Endometrial microvascular endothelial cells (primary cell): ENCODE results near the gene STPG1. TPM values are rescaled to one million over a fixed set of nuclear protein-coding genes. Genes with fewer than 3 reads are reported as not detected.

Source experiments
- in situ Hi-C: cut with HindIII; loops from 2 replicates; pipeline ENCODE4 v1.10.0; 2017; ENCODE audit warnings: low sequenced_read_pairs, low pct_unique_long_range_greater_than_20kb; ENCODE audit errors: inconsistent ontology term
- total RNA-seq: library from RNA; depleted of rRNA; stranded (reverse); fragments of >200 nt; gene quantifications from one replicate; pipeline ENCODE4 v1.2.3, GENCODE V29; 2015; ENCODE audit errors: inconsistent ontology term

Gene STPG1
- total RNA-seq, 1 donor from 2014 or later = 4.1 TPM

DNA sequence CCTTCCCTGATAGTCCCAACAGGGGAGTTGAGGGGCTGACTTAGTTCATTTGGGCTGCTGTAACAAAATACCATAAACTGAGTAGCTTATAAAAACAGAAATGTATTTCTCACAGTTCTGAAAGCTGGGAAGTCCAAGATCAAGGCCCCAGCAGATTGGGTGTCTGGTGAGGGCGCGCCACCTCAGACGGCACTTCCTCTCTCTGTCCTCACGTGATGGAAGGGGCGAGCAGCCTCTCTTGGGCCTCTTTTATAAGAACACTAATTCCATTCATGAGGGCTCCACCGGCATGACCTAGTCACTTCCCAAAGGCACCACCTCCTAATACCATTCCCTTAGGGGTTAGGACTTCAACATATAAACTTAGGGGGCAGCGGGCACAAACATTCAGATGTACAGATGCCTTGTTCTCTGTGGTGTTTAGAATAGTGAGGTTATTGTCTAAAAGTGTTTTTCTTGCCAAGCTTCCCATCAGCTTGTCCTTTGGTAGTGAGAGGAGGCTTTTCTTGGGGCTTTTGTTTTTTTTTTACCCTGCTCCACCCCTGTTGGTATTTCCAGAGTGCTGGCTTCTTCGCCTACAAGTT, 22.3 kb upstream of the STPG1 start:
- in situ Hi-C loops = no loop called here

DNA sequence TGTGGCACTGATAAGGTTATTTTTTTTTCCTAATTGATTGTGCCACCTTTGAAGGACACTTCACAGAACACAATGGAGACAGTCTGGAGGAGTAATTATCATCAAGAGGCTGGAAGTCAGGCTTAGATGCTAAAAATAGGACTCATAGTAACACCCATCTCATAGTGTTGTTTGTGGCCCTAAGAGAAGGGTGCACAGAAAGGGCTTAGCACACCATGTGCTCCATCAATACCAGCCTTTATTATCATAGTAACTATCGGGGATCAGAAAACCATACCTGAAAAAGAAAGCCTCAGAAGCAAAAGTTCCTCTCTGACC, 13.9 kb upstream of the STPG1 start:
- in situ Hi-C loops = no loop called here

DNA sequence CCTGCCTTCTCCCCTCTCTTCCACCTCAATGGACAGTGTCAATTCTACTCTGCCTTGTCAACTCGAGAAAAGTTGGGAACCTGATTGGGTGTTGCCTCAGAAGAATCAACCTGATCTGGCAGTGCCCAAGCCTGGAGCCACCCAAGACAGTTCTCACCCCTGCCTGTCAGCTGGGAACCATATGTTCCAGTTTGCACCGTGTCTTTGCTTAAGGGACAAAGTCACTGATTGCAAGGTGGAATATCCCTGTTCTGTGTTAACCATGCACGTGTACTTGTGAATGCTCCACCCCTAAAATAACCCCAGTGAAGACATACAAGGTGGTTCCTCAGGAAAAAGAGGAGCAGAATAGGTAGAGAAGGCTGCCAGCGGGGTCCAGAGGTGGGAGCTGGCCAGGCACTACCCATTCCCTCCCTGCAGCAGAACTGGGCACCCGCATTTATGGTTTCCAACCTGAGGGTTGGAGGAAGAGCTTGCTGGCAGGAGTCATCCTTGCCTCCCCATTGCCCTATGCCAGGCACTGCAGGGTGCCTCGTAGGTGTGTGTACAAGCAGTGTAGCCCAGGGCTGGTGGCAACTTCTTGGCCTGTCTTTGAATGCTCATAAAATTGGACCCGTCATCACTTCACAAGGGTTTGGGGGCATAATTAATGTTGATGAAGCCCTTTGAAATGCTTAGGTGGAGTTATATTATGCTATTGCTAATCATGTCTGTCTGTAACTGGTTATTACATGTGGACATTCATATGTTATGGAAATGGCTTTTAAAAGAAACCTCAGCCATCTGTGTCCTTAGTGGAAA, 13.4 kb upstream of the STPG1 start:
- in situ Hi-C loops = no loop called here

DNA sequence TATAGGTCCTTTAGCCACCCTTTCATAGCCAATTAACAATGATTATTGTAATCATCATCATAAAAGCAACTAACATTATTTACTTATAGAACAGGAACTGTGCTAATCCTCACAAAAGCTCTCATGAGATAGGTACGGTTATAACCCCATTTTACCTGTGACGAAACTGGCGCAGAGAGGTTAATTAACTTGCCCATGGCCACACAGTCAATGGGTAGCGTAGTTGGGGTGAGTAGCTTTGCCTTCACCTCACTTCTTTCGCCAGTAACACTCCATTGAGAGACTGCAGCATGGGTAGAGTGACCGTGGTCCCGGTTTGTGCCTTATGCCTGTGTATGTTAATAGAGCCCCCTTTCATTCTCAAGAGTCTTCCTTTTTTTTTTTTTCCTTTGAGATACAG, 12.3 kb upstream of the STPG1 start:
- in situ Hi-C loops = no loop called here

DNA sequence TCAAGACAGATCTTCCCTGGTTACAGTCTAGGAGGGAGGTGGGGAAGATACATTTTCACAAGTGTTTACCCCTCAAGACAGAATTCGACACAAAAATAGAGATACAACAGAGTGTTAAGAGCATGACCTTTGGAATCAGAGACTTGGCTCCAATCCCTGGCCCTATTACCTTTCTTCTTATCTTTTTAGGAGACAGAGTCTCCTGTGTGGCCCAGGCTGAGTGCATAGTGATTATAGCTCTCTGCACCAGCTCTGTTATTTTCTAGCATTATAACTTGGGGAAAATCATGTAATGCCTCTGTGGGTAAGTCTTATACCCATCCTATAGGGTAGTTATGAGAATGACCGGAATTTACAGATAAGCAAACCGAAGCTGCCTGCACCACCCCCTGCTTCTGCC, 11.9 kb upstream of the STPG1 start:
- in situ Hi-C loops = no loop called here

DNA sequence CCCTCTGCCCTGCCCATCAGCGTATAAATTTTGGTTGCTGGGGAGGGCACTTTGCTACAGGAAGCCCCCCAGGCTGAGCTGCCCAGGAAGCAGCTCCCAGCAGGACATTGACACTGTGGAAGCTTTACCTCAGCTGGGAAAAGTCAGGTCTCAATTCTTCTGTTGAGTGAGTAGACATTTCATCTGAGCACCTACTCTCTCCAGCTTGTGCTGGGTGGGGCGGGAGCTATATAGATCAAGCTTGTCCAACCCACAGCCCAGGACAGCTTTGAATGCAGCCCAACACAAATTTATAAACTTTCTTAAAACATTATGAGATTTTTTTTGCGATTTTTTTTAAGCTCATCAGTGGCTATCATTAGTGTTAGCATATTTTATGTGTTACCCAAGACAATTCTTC, 11.4 kb upstream of the STPG1 start:
- in situ Hi-C loops = no loop called here

DNA sequence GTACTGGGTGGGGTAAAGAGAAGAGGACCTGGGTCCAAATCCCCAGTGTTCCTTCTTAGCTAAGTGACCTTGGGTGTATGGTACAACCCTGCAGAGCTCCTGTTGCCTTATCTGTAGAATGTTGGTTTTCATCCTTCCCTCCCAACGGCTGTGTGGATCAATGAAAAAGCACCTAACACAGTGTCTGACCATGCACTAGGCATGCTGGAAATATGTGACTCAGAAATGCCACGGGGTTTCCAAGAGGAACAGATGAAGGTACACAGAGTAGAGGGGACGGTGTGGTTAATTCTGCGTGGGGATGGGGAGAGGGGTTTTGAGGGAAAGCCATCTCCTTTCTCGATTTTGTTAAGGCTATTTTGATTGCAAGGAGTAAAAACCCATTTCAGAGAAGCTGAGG, 10.6 kb upstream of the STPG1 start:
- in situ Hi-C loops = no loop called here

DNA sequence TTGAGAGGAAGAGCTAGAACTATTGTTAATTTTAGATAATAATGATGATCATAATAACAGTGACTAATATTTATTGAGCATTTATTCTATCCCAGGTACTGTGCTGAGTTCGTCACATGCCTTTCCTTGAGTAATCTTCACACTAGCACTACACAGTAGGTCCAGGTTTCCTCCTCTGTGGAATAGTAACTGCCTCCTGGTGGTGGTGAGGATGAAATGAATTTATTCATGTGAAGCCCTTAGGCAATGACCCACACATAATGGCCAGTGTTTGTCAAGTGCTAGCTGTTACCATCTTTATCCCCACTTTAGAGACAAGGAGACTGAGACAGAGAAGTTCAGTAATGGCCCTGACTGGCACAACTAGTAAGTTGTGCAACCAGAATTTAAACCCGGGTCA, 7.9 kb upstream of the STPG1 start:
- in situ Hi-C loops = no loop called here

DNA sequence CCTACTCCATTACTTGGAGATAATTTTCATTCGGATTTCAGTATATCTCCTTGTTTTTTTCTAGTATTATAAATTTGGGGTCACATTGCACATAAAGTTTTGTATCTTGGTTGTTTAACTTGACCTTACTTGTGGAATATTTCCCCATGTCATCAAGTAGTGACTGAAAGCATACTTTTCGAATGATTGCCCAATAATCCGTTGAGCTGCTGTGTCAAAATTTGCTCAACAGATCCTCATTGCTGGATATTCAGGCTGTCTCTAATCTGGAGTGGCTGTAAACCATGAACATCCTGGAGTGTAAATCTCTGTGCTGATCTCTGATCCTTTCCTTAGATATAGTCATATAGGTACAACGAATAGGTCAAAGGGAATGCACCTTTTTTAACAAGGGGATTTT, 7.0 kb upstream of the STPG1 start:
- in situ Hi-C loops = no loop called here

DNA sequence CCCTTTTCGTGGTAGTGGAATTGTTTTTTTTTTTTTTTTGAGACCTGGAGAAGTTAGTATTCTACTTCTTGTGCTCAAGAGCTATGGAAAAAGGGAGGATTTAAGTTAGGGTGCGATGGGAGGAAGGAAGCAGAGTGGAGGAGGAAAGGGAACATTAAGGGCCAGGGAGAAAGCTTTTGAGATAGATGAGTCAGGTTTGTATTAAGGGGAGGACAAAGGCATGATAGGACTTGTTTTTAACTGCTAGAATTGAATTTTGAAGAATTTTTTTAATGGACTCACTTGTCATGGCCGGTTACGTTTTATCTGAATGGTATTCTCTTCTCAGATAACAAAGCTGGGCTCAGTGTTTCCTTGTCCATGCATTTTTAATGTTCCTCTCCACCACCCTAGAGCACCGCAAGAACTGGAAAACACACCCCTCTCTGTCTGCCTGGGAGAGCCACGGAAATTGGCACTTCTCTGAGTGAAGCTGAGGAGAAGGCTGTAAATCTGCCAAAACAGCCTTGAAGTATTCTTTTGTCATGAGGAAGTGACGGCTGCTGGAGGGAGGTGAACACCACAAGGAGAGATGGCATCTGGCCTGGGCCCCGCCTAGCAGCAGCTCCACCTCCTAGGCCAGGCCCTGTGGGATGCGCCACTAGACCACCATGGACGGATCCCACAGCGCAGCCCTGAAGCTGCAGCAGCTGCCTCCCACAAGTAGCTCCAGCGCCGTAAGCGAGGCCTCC, 5.5 kb upstream of the STPG1 start:
- in situ Hi-C loops = no loop called here

DNA sequence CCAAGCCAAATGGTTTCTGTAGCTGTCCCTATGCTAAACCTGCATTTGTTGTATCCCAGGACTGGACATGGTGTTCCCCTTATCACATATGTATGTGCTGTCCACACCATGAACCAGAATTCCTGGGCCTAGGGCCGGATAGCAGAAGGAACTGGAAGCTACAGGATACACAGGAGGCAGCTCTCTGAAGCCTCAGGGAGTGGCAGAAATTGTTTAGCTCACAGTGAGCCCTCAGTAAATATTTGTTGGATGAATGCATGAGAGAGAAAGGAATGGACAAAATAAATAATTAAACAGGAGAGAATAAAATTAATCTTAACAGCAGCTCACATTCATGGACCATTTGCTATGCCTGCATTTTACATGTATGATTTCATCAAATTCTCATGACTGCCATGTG, 4.1 kb upstream of the STPG1 start:
- in situ Hi-C loops = no loop called here

DNA sequence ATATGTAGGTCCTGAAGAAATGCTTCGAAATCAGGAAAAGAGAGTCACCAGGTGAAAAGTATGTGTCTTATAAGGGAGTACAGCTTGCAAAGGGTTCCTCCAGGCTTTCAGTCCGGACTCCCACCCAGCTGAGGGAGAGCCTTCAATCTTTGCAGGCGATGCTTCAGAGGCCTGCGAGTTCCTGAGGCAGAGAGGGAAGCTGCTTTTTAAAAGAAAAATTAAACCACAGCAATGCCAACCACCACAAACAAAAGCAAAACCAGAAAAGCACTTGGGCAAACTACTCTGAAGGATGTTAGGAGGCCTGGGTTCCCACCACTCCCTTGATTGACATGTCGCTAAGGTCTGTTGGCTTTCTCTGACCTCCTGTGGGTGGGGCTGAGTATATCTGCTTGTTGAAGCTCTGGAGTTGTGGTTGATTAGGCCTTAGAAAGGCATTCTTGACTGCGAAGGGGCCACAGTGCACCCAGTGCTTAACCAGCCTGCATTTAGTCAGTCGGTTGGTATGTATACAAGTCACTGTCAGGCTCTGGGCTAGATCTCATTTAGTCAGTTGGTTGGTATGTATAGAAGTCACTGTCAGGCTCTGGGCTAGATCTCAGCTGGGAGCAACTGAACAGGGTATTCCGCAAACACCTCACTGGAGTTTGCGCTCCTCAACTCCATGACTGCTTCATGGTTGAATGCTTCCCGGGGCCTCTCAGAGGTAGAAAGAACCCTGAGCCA, 3.2 kb upstream of the STPG1 start:
- in situ Hi-C loops = no loop called here

DNA sequence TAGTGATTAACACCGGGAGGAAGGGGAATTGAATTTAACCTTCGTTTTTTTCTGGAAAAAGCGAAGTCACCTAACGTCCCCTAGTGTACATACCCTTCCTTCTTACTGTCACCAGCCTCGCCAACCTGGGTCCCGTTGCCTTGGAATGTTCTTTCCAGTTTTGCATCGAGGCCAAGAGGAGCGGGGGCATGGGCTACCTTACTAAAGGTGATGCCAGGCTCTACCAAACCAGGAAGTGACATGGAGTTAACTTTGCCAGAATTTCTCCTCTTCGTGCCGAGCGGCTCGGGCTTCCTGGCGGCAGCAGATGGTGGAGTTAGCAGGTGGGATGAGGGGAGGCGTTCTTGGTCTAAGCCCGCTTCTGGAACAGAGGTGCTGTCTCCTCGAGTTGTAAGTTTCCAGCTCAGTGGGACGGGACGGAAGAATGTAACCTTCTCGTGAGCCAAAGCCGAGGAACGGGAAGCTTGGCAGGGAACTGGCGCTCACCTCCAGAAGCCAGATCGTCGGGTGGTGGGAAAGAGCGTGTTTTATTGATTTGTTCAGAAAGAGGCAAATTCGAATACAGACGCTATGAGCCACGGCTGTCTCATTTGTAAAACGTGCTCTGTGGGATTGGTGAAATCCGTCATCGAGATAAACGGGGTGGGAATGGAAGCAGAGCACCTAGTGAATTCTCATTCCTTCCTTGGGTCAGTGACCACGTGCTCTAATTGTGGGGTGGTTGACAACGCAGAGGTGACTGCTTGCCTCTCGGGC, 2.5 kb upstream of the STPG1 start:
- in situ Hi-C loops = no loop called here

DNA sequence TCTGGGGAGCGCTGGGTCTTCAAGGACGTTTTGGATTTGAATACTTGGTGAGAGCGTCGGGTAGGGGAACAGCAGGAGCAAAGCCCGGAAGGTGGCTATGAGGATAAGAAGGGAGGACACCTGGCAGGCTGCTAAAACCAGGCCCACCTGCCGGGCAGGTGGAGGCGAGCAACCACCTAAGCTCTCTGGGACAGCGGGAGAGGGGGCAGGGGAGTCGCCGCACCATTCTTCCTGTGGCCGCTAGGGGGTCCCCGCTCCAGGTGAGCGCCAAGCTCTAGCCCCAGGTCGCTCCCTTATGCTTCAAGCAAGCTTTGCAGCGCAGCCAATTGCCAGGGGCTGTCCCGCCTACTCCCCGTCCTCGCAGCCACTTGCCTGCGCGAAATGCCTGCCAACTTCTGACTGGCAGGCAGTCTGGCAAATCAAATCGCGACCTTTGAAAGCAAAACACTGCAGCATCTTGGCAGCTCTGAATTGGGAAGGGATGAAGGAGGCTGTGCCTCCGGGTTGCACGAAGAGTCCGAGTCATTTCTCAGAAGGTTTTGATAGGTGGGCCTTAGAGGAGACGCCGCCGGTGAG, 1.8 kb upstream of the STPG1 start, which contains the start of gene NIPAL3:
TSS of gene NIPAL3 (plus strand) at position 469 of the 576 bp plus-strand sequence. CDS start 3,746 bp downstream, outside the sequence.
- in situ Hi-C loops = no loop called here

DNA sequence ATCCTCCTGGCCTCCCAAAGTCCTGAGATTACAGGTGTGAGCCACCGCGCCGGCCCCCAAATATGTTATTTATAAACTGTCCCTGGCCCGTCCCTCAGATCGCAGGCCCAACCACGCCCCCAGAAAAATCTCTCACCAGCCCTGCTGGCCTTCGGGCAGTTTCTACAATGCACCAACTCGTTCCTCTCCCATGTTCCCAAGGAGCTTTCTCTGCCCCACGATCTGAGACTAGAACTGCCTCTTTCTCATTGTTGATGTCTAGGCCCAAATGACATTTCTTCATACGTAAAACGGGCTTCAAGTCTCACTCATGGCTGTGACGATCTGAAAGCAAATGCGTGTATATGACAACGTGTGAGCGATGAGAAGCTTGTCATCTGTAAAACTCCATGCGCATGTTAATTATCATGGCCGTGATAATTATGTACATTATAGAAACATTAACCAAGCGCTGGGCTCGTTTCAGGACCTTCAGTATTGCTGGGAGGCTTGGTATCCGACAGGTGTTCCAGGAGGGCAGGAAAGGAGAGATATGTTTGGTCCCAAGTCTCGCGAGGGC, 1.3 kb upstream of the STPG1 start:
- in situ Hi-C loops = no loop called here

DNA sequence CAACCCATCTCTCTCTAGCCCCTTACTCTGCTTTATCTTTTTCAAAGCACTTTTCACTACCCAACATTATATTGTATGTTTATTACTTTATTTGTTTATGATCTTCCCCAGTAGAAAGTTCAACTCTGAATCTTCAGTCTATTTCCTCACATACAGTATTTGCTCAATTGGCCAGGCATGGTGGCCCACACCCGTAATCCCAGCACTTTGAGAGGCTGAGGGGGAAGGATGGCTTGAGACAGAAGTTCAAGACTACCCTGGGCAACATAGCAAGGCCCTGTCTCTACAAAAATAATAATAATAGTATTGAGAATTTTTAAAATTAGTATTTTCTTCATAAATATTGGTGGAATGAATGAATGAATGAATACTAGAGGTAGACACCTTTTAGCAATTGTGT, 1.2 kb downstream of the STPG1 start:
- in situ Hi-C loops = no loop called here

DNA sequence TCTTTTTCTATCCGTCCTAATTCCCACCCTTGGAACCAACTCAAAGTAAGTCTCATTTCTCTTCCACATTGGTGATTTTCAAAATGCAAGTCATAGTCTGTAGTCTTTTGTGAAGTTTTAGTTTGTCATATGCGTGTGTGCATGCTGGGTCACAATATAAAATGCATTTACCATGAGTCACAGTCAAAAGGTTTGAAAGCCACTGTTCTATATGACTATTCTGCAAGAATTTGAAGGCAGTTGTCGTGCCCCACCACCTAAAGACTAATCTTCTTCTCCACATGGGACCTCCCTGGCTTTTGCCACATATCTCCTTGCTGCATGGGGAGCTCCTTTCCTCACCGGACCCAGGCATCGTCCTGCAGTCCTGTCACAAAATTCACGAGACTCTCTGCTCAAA, 1.6 kb downstream of the STPG1 start:
- in situ Hi-C loops = no loop called here

DNA sequence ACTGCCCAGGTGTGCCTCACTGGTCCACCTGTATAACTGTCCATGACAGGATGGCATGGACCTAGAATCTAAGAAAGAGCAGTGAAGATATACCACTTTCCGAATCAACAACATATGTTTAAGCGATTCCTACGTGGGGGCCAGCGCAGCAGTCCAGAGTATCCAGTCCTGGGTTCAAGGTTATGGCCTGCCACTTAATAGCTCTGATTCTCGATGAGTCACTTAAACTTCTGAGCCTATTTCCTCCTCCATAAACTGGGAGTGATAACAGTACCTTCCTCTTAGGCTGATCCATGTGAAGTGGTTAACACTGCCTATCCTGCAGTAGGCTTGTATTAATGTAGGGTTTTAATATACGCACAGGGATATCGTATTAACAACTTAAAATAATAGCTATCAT, 2.8 kb downstream of the STPG1 start:
- in situ Hi-C loops = no loop called here
